Lower leg skin (tissue), 4 donors: Measurements from ENCODE around the gene COL6A2. TPM values are rescaled to one million over a fixed set of nuclear protein-coding genes. Genes with fewer than 3 reads are reported as not detected.

Experiments used
- DNase-seq, 2 donors: peaks; one replicate each; pipeline ENCODE4 v3.0.0-alpha.2; 2019; ENCODE audit warnings: low spot score in 2 of 2
- H3K4me3 ChIP-seq: fragments of 200-600 bp; sonication (generic); 2 replicates; pipeline ENCODE4 v1.5.1; 2017; ENCODE audit warnings: mild to moderate bottlenecking, low read depth; ENCODE audit not compliant: poor library complexity, severe bottlenecking
- CTCF ChIP-seq, 3 donors: fragments of 450-650 bp; IDR thresholded peaks; one replicate each; pipeline ENCODE4 v1.5.1; 2016; ENCODE audit warnings: antibody characterized with exemption in 3 of 3, mild to moderate bottlenecking in 3 of 3, moderate library complexity in 2 of 3
- POLR2A ChIP-seq, 2 donors: fragments of 450-650 bp; IDR thresholded peaks; one replicate each; pipeline ENCODE4 v1.6.1; 2016 to 2017; ENCODE audit warnings: antibody characterized with exemption in 2 of 2, mild to moderate bottlenecking in 1 of 2, moderate library complexity in 1 of 2
- WGBS, 2 donors: methylation state at CpG; one replicate each; pipeline ENCODE4 v1.1.5; 2018; 5-methylcytosine and 5-hydroxymethylcytosine counted together
- intact Hi-C: fragments of 100-400 bp; cut with DNase I; formaldehyde crosslinking; loops from one replicate; pipeline ENCODE4 v1.15.0; 2023; ENCODE audit warnings: low total_unique reads
- total RNA-seq, 4 donors: library from RNA; depleted of rRNA; stranded (reverse); fragments of >200 nt; gene quantifications; one replicate each; pipeline ENCODE4 v1.1.0, GENCODE V29; 2016

Gene COL6A2
- total RNA-seq, 4 donors from 2014 or later: 137 to 543 (median 164) TPM

DNA sequence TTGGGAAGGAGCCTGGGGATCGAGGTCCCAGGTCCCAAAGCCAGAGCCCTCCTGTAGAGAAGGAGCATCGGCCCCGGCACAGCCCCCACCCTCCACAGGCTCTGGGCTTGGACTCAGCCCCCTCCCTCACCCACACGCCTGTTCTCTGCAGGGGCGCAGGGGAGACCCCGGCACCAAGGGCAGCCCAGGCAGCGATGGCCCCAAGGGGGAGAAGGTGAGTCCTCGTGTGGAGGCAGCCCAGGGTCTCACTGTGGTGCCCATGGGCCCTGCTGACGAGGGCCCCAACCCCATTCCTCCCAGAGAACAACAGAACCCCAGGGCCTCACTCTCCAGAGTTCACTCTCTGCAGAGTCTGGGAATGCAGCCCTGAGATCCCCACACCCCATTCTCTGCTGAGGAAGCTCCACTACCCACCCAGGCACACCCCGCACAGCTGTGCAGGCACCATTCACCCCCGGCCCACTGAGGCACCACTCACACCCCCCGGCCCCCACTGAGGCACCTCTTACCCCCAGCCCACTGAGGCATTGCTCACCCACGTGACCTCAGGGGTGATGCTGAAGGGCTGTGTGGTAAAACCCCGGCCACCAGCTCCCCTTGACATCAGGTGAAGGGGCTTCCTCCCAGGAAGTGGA, 21.8 kb downstream of the COL6A2 start:
- no peak for TF ChIP-seq CTCF (IDR thresholded peaks at IDR 0.05)
- no peak for TF ChIP-seq POLR2A (IDR thresholded peaks at IDR 0.05)
- intact Hi-C loops: no loop called here
- peak in 1 of 2 donors; percentile 82 for DNase-seq
- 86 to 94% methylated on average over 11 to 14 of the region's 14 CpGs for whole genome bisulfite sequencing, 2 donors
- no peak overlapping the region for H3K4me3 ChIP-seq

GRCh38 chr21:46120301-46121285, 22.7 kb downstream of the COL6A2 start:
- WGBS, 2 donors: 85 to 88% methylated on average over 20 to 24 of the region's 26 CpGs
- DNase-seq: peak in 1 of 2 donors; percentile 82
- no peak overlapping the region for H3K4me3 ChIP-seq
- intact Hi-C loops: no loop called here
- no peak for TF ChIP-seq CTCF (IDR thresholded peaks at IDR 0.05)
- no peak for TF ChIP-seq POLR2A (IDR thresholded peaks at IDR 0.05)

DNA sequence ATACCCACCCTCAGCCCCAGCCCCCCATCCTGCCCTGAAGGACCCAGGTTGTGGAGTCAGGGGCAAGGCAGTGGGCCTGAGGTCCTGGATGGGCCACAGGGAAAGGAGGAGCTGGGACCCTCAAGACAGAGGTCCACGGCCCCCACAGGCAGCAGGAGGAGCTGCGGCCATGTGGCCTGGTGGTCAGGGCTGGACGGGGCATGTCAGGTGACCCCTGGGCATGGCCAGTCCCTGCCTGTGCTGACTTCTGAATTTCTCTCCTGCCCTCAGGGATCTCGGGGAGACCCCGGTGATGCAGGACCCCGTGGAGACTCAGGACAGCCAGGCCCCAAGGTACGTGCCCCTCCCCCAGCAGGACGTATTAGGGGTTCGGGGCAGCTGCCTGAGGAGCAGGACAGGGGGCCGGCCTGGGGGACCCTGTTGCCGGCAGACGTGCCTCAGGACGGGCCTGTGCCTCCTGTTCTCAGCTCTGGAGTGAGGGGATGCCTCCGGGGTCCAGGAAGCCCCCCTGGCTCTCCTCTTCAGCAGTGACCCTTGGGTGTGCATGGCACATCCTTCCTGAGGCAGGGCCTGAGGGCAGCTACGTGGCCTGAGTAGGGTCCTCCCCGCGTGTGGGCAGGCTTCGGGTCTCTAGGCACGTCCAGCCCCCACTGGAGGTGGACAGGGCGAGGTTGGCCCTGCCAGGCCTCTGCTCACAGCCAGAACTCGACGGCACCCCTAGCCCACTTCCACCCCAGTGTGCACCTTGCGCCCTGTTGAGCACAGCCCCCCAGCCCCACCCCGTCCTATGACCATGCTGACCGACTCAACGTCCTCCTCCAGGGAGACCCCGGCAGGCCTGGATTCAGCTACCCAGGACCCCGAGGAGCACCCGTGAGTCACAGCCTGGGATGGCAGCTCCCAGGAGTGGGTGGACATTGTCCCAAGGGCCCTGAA, 23.6 kb downstream of the COL6A2 start:
- WGBS, 2 donors: 93 to 95% methylated on average over 18 to 23 of the region's 29 CpGs
- intact Hi-C loops: no loop called here
- TF ChIP-seq POLR2A (IDR thresholded peaks at IDR 0.05) (no peak), CTCF (IDR thresholded peaks at IDR 0.05) (no peak)
- no peak overlapping the region for H3K4me3 ChIP-seq
- DNase-seq: peak in 1 of 2 donors; percentile 84

GRCh38 chr21:46122237-46122671, 24.3 kb downstream of the COL6A2 start:
- intact Hi-C loops: no loop called here
- H3K4me3 ChIP-seq: no peak overlapping the region
- 86 to 89% methylated on average over 12 of the region's 12 CpGs for WGBS, 2 donors
- no peak for TF ChIP-seq CTCF (IDR thresholded peaks at IDR 0.05)
- DNase-seq: peak in 1 of 2 donors; percentile 76
